Type B pancreatic cell (in vitro differentiated cells): ENCODE measurements around the gene TNXB. TPM values are rescaled to one million over a fixed set of nuclear protein-coding genes. Genes with fewer than 3 reads are reported as not detected.
A peak's percentile ranks its signal among the peaks of the same experiment; 100 is the strongest.

Experiments used
- DNase-seq: peaks from one replicate; pipeline ENCODE4 v3.0.0; 2021; ENCODE audit warnings: mixed read lengths; ENCODE audit not compliant: unreplicated experiment; ENCODE audit errors: extremely low spot score
- H3K27ac Mint-ChIP-seq: 2 replicates; pipeline ENCODE4 v1.8.0; 2021; ENCODE audit warnings: mild to moderate bottlenecking, mixed read lengths
- H3K27me3 Mint-ChIP-seq: 2 replicates; pipeline ENCODE4 v1.8.0; 2021; ENCODE audit warnings: mixed read lengths
- H3K36me3 Mint-ChIP-seq: 2 replicates; pipeline ENCODE4 v1.8.0; 2021; ENCODE audit warnings: mixed read lengths
- H3K4me1 Mint-ChIP-seq: one replicate; pipeline ENCODE4 v1.8.0; 2021; ENCODE audit warnings: mixed read lengths; ENCODE audit not compliant: unreplicated experiment
- H3K4me3 Mint-ChIP-seq: 2 replicates; pipeline ENCODE4 v1.8.0; 2021; ENCODE audit warnings: mild to moderate bottlenecking, mixed read lengths
- H3K9me3 Mint-ChIP-seq: 2 replicates; pipeline ENCODE4 v1.8.0; 2021; ENCODE audit warnings: mixed read lengths
- total RNA-seq: library from RNA; stranded (reverse); gene quantifications from 2 replicates; pipeline ENCODE4 v1.2.1, GENCODE V29; 2021; ENCODE audit warnings: low replicate concordance
- TF ChIP-seq, protein P1 (sequence below): fragments of 200-600 bp; sonication (generic); conservative IDR thresholded peaks from 2 replicates; pipeline ENCODE4 v1.5.0; 2021; ENCODE audit warnings: antibody characterized with exemption, mild to moderate bottlenecking

Gene TNXB
- total RNA-seq, 1 donor from 2014 or later: 22.2 TPM

DNA sequence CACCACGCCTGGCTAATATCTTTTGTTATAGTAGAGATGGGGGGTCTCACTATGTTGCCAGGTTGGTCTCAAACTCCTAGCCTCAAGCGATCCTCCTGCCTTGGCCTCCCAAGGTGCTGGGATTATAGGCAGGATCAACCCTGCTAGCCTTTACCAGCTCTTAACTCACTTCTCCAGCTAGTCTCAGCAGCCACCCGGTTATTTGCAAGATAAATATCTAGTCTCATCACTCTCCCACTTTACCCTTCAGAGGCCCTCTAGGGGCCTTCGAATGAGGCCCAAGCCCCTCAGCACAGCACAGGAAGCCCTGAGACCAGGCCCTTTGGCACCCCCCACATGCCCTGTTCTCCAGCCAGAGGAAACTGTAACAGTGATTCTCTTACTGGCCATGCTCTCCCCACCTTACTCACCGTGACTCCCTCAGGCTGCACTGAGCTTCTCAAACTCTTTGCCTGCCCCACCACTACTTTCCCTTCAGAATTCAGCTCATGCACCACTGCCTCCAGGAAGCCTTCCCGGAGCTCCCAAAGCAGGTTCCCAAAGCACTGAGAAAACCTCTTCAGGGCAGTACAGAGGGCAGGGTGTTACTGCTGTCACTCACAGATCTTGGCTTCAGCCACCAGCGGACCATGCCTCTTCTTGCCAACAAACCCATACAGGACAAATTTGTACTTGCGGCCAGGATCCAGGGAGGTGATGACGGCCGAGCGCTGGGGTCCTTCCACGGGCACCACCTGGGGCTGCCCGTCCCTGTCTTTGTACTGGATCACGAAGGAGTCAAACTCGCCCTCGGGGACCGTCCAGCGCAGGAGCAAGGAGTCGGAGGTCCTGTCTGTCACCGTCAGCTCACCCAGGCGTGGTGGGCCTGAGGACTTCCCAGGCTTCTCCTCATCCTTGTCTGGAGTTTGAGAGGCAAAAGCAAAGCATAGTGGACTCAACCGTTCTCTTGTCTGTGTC lies 25.0 kb downstream of the TNXB start:
- Mint-ChIP-seq H3K27me3 (peaks cover 28% of the 10 kb centered on the region), H3K9me3 (no peaks in the 10 kb centered on the region), H3K4me1 (peaks cover 9% of the 10 kb centered on the region), H3K4me3 (no peak overlapping the region), H3K27ac (peak overlapping the region; percentile 84), H3K36me3 (peaks cover 3% of the 10 kb centered on the region)
- TF ChIP-seq, protein P1, sequence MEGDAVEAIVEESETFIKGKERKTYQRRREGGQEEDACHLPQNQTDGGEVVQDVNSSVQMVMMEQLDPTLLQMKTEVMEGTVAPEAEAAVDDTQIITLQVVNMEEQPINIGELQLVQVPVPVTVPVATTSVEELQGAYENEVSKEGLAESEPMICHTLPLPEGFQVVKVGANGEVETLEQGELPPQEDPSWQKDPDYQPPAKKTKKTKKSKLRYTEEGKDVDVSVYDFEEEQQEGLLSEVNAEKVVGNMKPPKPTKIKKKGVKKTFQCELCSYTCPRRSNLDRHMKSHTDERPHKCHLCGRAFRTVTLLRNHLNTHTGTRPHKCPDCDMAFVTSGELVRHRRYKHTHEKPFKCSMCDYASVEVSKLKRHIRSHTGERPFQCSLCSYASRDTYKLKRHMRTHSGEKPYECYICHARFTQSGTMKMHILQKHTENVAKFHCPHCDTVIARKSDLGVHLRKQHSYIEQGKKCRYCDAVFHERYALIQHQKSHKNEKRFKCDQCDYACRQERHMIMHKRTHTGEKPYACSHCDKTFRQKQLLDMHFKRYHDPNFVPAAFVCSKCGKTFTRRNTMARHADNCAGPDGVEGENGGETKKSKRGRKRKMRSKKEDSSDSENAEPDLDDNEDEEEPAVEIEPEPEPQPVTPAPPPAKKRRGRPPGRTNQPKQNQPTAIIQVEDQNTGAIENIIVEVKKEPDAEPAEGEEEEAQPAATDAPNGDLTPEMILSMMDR: no peak
- DNase-seq: no peak

DNA sequence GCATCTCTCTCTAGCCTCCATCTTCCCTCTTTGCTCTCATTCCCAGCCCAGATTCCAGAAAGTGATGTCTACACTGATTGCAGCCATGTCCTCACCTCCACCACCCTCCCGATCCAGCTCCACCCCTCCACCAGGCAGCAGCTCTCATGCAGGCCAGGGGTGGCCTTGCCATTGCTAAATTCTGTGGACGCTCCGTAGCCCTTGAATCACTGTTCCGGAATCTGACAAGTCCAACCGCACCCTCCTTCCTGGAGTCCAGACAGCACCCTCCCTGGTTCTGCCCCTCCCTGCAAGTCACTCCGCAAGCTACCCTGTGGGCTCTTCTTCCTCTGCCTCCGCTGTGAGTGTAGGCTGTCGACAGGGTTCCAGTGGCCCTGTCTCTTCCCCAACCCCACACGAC lies 26.2 kb downstream of the TNXB start:
- TF ChIP-seq, protein P1: no peak
- H3K27ac Mint-ChIP-seq: peak overlapping the region; percentile 84
- H3K4me1 Mint-ChIP-seq: peaks cover 9% of the 10 kb centered on the region
- peaks cover 3% of the 10 kb centered on the region for H3K36me3 Mint-ChIP-seq
- H3K4me3 Mint-ChIP-seq: no peak overlapping the region
- peaks cover 23% of the 10 kb centered on the region for H3K27me3 Mint-ChIP-seq
- no peaks in the 10 kb centered on the region for H3K9me3 Mint-ChIP-seq
- no peak for DNase-seq

DNA sequence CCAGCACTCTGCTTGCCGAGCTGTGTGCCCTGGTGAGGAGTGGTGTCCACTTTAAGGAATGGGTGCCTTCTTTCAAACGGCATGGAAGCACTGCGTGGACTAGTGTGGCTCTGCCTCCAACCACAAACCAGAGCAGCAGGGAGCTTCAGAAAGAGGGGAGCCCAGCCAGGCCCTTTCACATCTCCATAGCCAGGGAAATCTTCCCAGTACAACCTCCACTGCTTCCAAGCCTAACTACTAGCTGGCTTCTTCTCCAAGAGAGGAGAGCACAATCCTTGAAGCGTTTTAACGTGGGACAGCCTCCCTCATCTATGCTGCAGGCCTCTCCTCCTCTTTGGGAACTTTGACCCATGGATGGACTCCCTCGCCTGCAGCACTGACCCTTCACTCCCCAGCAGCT lies 26.7 kb downstream of the TNXB start:
- DNase-seq: no peak
- H3K4me1 Mint-ChIP-seq: peaks cover 9% of the 10 kb centered on the region
- H3K27ac Mint-ChIP-seq: peak overlapping the region; percentile 84
- H3K9me3 Mint-ChIP-seq: no peaks in the 10 kb centered on the region
- H3K36me3 Mint-ChIP-seq: peaks cover 3% of the 10 kb centered on the region
- H3K27me3 Mint-ChIP-seq: peaks cover 23% of the 10 kb centered on the region
- no peak overlapping the region for H3K4me3 Mint-ChIP-seq
- TF ChIP-seq, protein P1: no peak

DNA sequence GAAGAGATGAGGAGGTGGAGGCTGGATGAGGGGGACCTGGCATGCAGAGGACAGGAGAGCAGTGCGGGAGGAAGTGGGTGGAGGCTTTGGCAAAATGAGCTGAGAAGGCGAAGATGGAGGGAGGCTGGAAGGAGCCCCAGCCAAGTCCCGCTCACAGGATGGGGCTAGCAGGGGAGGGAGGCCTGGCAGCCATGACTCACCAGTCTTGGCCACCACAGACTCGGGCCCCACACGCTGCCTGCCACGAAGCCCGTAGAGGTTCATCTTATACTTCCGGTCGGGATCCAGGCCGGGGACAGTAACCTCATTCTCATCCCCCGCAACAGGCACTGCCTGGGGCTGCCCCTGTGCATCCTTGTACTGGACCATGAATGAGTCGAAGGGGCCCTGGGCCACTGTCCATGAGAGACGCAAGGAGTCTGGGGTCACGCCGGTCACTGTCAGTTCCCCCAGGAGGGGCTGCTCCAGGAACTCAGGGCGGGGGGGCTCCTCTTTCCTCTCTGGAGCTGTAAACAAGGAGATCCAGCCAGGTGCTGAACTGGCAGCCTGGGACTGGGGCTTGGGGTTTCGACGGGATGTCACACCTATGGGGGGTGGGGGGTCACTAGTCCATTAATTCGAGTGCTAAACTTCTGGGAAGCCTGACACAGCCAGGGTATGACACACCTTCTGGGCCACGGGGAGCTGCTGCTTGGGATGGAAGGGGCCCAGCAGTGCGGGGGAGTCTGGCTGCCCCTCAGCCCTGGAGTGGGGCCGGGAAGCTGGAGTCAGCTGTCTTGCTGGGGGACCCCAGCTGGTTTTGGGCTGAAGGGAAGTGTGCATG lies 27.8 kb downstream of the TNXB start:
- Mint-ChIP-seq H3K4me3 (no peak overlapping the region), H3K9me3 (no peaks in the 10 kb centered on the region), H3K27ac (no peak overlapping the region), H3K36me3 (peaks cover 3% of the 10 kb centered on the region), H3K4me1 (peaks cover 10% of the 10 kb centered on the region), H3K27me3 (peaks cover 19% of the 10 kb centered on the region)
- DNase-seq: no peak
- TF ChIP-seq, protein P1: no peak

DNA sequence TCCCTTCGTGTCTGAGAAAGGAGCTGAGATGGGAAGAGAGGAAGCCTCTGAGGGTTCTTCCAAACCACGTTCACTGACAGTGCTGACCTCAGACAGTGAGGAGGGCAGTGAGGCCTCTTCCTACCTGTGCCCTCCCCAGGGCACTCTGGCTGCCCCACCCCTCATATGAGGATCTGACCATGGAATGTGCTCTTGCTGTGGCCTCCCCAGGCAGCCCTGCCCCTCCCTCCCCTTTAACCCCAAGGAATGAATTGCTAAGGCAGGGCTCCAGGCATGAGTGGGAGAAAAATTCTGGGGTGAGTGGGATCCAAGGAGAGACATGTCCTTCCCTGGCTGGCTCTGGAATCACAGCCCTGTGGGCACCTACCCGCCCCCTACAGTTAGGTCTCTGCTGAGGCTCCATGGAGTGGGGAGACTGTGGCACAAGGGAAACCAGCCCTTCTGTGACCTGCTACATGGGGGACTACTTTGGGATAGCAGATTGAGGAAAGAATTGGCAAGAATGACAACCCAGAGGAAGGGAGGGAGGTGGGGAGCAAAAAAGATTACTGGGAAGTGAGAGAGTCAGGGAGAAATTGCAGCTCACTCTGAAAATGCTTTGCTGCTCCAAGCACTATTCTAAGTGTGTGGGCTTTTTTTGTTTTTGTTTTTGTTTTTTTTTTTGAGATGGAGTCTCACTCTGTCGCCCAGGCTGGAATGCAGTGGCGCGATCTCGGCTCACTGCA lies 29.4 kb downstream of the TNXB start:
- DNase-seq: no peak
- Mint-ChIP-seq H3K27me3 (peaks cover 10% of the 10 kb centered on the region), H3K9me3 (no peaks in the 10 kb centered on the region), H3K4me3 (no peak overlapping the region), H3K27ac (peak overlapping the region; percentile 58), H3K36me3 (peaks cover 7% of the 10 kb centered on the region), H3K4me1 (peaks cover 24% of the 10 kb centered on the region)
- TF ChIP-seq, protein P1: no peak
